GM21423 (cell line): ENCODE data around the gene UBASH3B.
"Not testable (repeated sequence)": the region's sequence is repeated elsewhere in the genome, so short reads cannot be mapped to it uniquely, and the experiment has no call there.

Experiments
- ATAC-seq: cut with Tn5 transposase; IDR thresholded peaks from one replicate; pipeline ENCODE4 v1.9.1; 2021; ENCODE audit warnings: mild to moderate bottlenecking, moderate library complexity; ENCODE audit not compliant: unreplicated experiment

Gene UBASH3B

GRCh38 chr11:122843281-122844141 lies 188.0 kb downstream of the UBASH3B start:
- peak; percentile 78 for ATAC-seq

GRCh38 chr11:122847466-122847865 lies 191.9 kb downstream of the UBASH3B start:
- ATAC-seq: no peak

- no peak for ATAC-seq
Observed at GRCh38 chr11:122848186-122848585, 192.7 kb downstream of the UBASH3B start.

- no peak for ATAC-seq
Observed at GRCh38 chr11:122850076-122850631, 194.6 kb downstream of the UBASH3B start.

- peak; percentile 55 for ATAC-seq
Observed at GRCh38 chr11:122851366-122851966, 195.9 kb downstream of the UBASH3B start.

GRCh38 chr11:122852074-122852795 lies 196.7 kb downstream of the UBASH3B start:
- no peak for ATAC-seq

- ATAC-seq: no peak
Observed at GRCh38 chr11:122852796-122853160, 197.3 kb downstream of the UBASH3B start.

- ATAC-seq: no peak
Observed at GRCh38 chr11:122853261-122853660, 197.7 kb downstream of the UBASH3B start.

GRCh38 chr11:122853971-122854446 lies 198.5 kb downstream of the UBASH3B start:
- ATAC-seq: no peak

GRCh38 chr11:122861631-122862030 lies 206.1 kb downstream of the UBASH3B start:
- no peak for ATAC-seq

- no peak for ATAC-seq
Observed at GRCh38 chr11:122862091-122862490, 206.6 kb downstream of the UBASH3B start.

GRCh38 chr11:122863154-122863553 lies 207.6 kb downstream of the UBASH3B start:
- ATAC-seq: not testable (repeated sequence)

- ATAC-seq: no peak
Observed at GRCh38 chr11:122863704-122864326, 208.3 kb downstream of the UBASH3B start.
